Endothelial cell of umbilical vein (primary cell): Measurements from ENCODE around the gene CHST11. TPM values are rescaled to one million over a fixed set of nuclear protein-coding genes. Genes with fewer than 3 reads are reported as not detected.

Source experiments
- BruUV-seq: library from RNA; stranded (reverse); fragments of 400-500 nt; replicated peaks from 2 replicates; lab custom pipeline; 2021; lab: Mats Ljungman, UMichigan
- CTCF ChIA-PET: fragments of 300-600, 350-600 bp; sonication (Branson Sonifier 250); formaldehyde crosslinking; loops from one replicate; lab custom pipeline; 2021; ENCODE audit warnings: antibody characterized with exemption, inconsistent platforms; lab: Charles Lee
- POLR2A ChIA-PET: fragments of 300-600, 350-600 bp; sonication (Branson Sonifier 250); formaldehyde crosslinking; loops from one replicate; lab custom pipeline; 2021; ENCODE audit warnings: antibody characterized with exemption, inconsistent platforms; lab: Charles Lee
- DNase-seq: peaks from one replicate; pipeline ENCODE4 v3.0.0-alpha.2; 2011; ENCODE audit warnings: low read depth, low spot score
- FAIRE-seq: peaks from 2 replicates; lab custom pipeline; 2011; peaks lifted over from hg19 to GRCh38; lab: Jason Lieb, UNC
- H2AFZ ChIP-seq: 2 replicates; pipeline ENCODE4 v1.6.0; 2012; ENCODE audit warnings: low read depth, low read length, control low read depth, inconsistent platforms
- H3K27ac ChIP-seq: 2 replicates; pipeline ENCODE4 v1.5.1; 2011; ENCODE audit warnings: low read depth, mild to moderate bottlenecking, control low read depth, low read length, moderate library complexity; ENCODE audit not compliant: insufficient read depth
- H3K27me3 ChIP-seq, 2 experiments: 2 replicates each; pipeline versions ENCODE4 v1.6.0 to v1.6.1; 2011; ENCODE audit warnings: low read length in 2 of 2, mixed read lengths in 1 of 2; ENCODE audit not compliant: control insufficient read depth in 2 of 2, insufficient read depth in 2 of 2
- H3K36me3 ChIP-seq, 2 experiments: 2 replicates in 1 of 2; 3 replicates in 1 of 2; pipeline ENCODE4 v1.5.1; 2011; ENCODE audit warnings: low read length in 2 of 2, mild to moderate bottlenecking in 1 of 2, moderate library complexity in 1 of 2; ENCODE audit not compliant: control insufficient read depth in 2 of 2, insufficient read depth in 2 of 2; ENCODE audit errors: extremely low read depth in 1 of 2
- H3K4me1 ChIP-seq: 3 replicates; pipeline ENCODE4 v1.5.1; 2011; ENCODE audit warnings: mild to moderate bottlenecking, low read length; ENCODE audit not compliant: control insufficient read depth, insufficient read depth; ENCODE audit errors: extremely low read depth
- H3K4me2 ChIP-seq: 2 replicates; pipeline ENCODE4 v1.6.1; 2011; ENCODE audit warnings: low read length, control low read depth, mixed read lengths; ENCODE audit not compliant: insufficient read depth
- H3K4me3 ChIP-seq, 3 experiments: fragments of 200-600 bp in 1 of 3; sonication (generic), shearing (Covaris generic) in 1 of 3; replicated peaks in 1 of 3; 2 replicates each; pipeline ENCODE4 v1.5.1; 2011 to 2016; ENCODE audit warnings: control low read depth in 3 of 3, low read length in 3 of 3, mild to moderate bottlenecking in 2 of 3, inconsistent platforms in 1 of 3, low read depth in 1 of 3, moderate library complexity in 1 of 3; ENCODE audit not compliant: insufficient read depth in 1 of 3
- H3K79me2 ChIP-seq: 2 replicates; pipeline ENCODE4 v1.6.0; 2012; ENCODE audit warnings: low read length, inconsistent platforms; ENCODE audit not compliant: control insufficient read depth, insufficient read depth
- H3K9ac ChIP-seq: replicated peaks from 2 replicates; pipeline ENCODE3; 2011; ENCODE audit warnings: low read length, control low read depth; ENCODE audit not compliant: insufficient read depth; ENCODE audit errors: extremely low read depth
- H3K9me1 ChIP-seq: replicated peaks from 3 replicates; pipeline ENCODE4 v1.6.0; 2011; ENCODE audit warnings: mild to moderate bottlenecking, low read length; ENCODE audit not compliant: control insufficient read depth, insufficient read depth; ENCODE audit errors: extremely low read depth
- H3K9me3 ChIP-seq: replicated peaks from 2 replicates; pipeline ENCODE4 v1.5.1; 2012; ENCODE audit warnings: low read length, inconsistent platforms; ENCODE audit not compliant: control insufficient read depth, insufficient read depth
- H4K20me1 ChIP-seq: replicated peaks from 2 replicates; pipeline ENCODE3; 2011; ENCODE audit warnings: mild to moderate bottlenecking, low read length; ENCODE audit not compliant: control insufficient read depth, insufficient read depth; ENCODE audit errors: extremely low read depth
- CTCF ChIP-seq, 2 donors: IDR thresholded peaks; 1 replicate in 1 of 2; 2 replicates in 1 of 2; pipeline ENCODE4 v1.5.1; 2011; ENCODE audit warnings: low read length in 2 of 2, mild to moderate bottlenecking in 2 of 2, moderate library complexity in 2 of 2, control low read depth in 1 of 2, inconsistent platforms in 1 of 2, low read depth in 1 of 2; ENCODE audit not compliant: insufficient read depth in 1 of 2; ENCODE audit errors: extremely low read depth in 1 of 2
- EZH2 ChIP-seq: IDR thresholded peaks from 2 replicates; pipeline ENCODE4 v1.6.1; 2012; ENCODE audit warnings: borderline replicate concordance, low read depth, mild to moderate bottlenecking, moderate library complexity, low read length, inconsistent platforms; ENCODE audit not compliant: severe bottlenecking
- FOS ChIP-seq: IDR thresholded peaks from 2 replicates; pipeline ENCODE4 v1.6.1; 2011; ENCODE audit warnings: mild to moderate bottlenecking, low read length, moderate library complexity, borderline replicate concordance; ENCODE audit not compliant: insufficient read depth
- GATA2 ChIP-seq: IDR thresholded peaks from 2 replicates; pipeline ENCODE4 v1.7.0; 2011; ENCODE audit warnings: low read depth, mild to moderate bottlenecking, moderate library complexity, mixed read lengths, low read length; ENCODE audit not compliant: insufficient read length, insufficient read depth
- JUN ChIP-seq: IDR thresholded peaks from 2 replicates; pipeline ENCODE4 v1.6.1; 2011; ENCODE audit warnings: borderline replicate concordance, low read depth; ENCODE audit not compliant: insufficient read length, insufficient read depth
- MAX ChIP-seq: IDR thresholded peaks from 2 replicates; pipeline ENCODE4 v1.6.1; 2011; ENCODE audit not compliant: insufficient read depth, insufficient read length
- MYC ChIP-seq: IDR thresholded peaks from one replicate; pipeline ENCODE4 v1.6.1; 2011; ENCODE audit warnings: mild to moderate bottlenecking, low read depth, low read length
- POLR2A ChIP-seq: IDR thresholded peaks from 2 replicates; pipeline ENCODE4 v1.6.1; 2012; ENCODE audit warnings: low read depth, mild to moderate bottlenecking, control low read depth, low read length
- POLR2AphosphoS5 ChIP-seq: IDR thresholded peaks from 2 replicates; pipeline ENCODE4 v1.6.1; 2012; ENCODE audit warnings: low read depth, mild to moderate bottlenecking, control low read depth, low read length, moderate library complexity; ENCODE audit not compliant: insufficient read depth
- dilution Hi-C: fragments of 300-500 bp; cut with MboI; formaldehyde crosslinking; loops from one replicate; pipeline ENCODE4 v1.15.0; 2019; ENCODE audit warnings: low sequenced_read_pairs; ENCODE audit not compliant: extremely low pct_ligation_motif_present
- intact Hi-C: fragments of 100-400 bp; cut with micrococcal nuclease; formaldehyde crosslinking; loops from one replicate; pipeline ENCODE4 v1.10.0; 2022
- polyA plus RNA-seq, 4 experiments: library from polyadenylated mRNA; depleted of rRNA in 3 of 4; stranded (reverse) in 3 of 4; unstranded in 1 of 4; fragments of >200 nt; gene quantifications; 2 replicates each; pipeline versions ENCODE4 v1.2.1 to v1.2.3, GENCODE V29; 2011 to 2012; ENCODE audit warnings: missing spikeins in 1 of 4
- total RNA-seq: library from RNA; stranded (reverse); gene quantifications from 2 replicates; pipeline ENCODE4 v1.2.3, GENCODE V29; 2021

Gene CHST11
- total and polyA plus RNA-seq, 2 donors (not counting 3 experiments of a cell fraction or from before 2014, with no cell fraction given), result 19.7 to 20.9 TPM

- Histone ChIP-seq H3K4me2 (no peak overlapping the region), H3K79me2 (peaks cover 8% of the 10 kb centered on the region), H4K20me1 (no peaks in the 10 kb centered on the region), H3K4me1 (no peaks in the 10 kb centered on the region), H3K36me3 (no peaks in the 10 kb centered on the region), H2AFZ (no peak overlapping the region), H3K9me1 (no peaks in the 10 kb centered on the region), H3K27me3 (no peaks in the 10 kb centered on the region), H3K4me3 (no peak overlapping the region), H3K9me3 (no peaks in the 10 kb centered on the region), H3K27ac (no peak overlapping the region), H3K9ac (no peak overlapping the region)
- ChIA-PET CTCF (interaction anchor here (1.1 to 1.2 kb wide), 4 partner anchors 11 to 147 kb away, joined by 3 to 5 read pairs (median 3); no protein-coding TSS in a partner anchor), POLR2A (no interaction called here)
- DNase-seq, result no peak
- no peak for TF ChIP-seq MYC
- no peak for TF ChIP-seq CTCF (IDR thresholded peaks at IDR 0.05; ENCODE audit: extremely low read depth in 1 of 2, insufficient read depth in 1 of 2, low read depth in 1 of 2, low read length in 2 of 2)
- TF ChIP-seq FOS, result no peak
- TF ChIP-seq POLR2A, result no peak
- no peak for TF ChIP-seq POLR2AphosphoS5
- no peak for TF ChIP-seq MAX
- TF ChIP-seq JUN, result no peak
- TF ChIP-seq GATA2, result no peak
- TF ChIP-seq EZH2, result no peak
- dilution Hi-C loops, result no loop called here
- intact Hi-C loops, result no loop called here
- BruUV-seq, result no TSS peak
- FAIRE-seq, result peak; percentile 4
These were observed 72.6 kb downstream of the CHST11 start for GRCh38 chr12:104529130-104529874.
